Measurements from ENCODE around the gene OSBPL2.

Gene OSBPL2

DNA sequence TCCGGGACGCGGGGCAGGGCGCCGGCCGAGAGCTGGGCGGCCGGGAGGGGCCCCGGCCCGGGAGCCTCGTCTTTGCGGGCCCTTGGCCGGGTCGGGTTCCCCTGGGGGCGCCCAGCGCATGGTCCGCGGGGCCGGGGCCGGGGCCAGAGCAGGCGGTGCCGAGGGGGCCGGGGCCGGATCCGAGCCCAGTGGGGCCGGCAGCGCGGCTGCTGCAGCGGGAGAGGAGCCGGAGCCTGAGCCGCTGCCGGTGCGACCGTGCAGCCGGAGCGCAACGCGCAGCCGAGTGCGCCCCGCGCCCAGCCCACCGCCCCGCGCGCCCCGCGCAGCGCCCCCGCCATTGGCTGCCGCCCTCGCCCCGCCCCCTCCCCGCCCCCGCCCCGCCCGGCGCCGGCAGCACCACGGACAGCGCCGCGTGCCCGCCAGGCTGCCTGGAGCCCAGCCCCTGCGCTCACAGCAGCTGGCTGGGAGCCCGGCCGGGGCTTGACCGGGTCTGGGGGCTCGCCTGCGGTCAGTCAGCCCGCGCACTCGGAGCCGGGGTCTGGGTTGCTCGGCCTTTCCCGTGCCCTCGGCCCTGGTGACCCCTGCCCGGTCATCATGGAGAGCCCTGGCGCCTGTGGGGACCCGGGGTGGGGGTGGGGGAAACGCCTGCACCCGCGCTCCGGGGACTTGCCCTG, 18.2 kb upstream of the OSBPL2 start, which contains the start of gene HRH3:
Gene HRH3 (minus strand): TSS at position 287 of the 674 bp plus-strand sequence. CDS start 308 bp downstream, outside the sequence.
- FAIRE-seq (no peak), DNase-seq (ENCODE audit: extremely low spot score, insufficient read length, low read depth) (peak; percentile 56)

DNA sequence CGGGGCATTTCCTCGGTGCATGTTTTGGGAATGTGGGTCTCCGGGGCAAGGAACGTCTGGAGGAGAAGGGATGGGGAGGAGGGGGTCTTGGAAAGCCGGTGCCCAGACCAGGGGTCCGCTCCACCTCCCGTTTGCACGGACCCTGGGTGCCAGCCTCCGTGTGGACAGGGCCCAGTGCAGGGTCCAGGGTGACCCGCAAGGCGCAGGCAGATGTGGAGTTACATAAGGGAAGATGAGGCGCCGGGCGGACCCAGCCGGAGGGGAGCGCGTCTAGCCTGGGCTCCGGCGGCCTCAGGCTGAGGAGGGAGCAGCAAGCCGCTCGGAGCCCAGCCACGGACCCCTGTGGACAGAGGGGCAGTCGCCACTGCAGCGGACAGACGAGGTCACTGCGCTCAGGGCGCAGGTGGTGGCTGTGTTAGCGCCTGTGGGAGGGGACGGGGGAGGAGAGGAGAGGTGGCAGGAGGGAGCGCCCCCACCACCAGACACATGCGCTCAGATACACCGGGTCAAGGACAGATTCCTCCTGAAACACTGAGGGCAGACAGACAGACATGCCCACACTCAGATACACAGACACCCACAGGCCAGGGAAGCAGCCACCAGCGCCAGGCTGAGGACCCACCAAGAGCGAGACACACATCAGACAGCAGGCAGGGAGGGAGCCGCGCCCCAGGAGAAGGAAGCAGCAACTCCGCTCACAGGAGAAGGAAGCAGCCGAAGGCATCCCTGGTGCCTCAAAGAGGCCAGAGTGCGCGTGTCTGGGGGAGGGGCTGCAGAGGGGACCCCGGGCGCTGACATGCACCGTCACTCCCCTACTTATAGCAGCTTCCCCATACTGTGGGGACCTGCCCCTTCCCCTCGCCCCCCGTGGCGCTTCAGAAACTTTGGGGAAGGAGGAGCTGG, 17.4 kb upstream of the OSBPL2 start:
- DNase-seq (ENCODE audit: extremely low spot score, insufficient read length, low read depth), result no peak
- FAIRE-seq, result no peak

DNA sequence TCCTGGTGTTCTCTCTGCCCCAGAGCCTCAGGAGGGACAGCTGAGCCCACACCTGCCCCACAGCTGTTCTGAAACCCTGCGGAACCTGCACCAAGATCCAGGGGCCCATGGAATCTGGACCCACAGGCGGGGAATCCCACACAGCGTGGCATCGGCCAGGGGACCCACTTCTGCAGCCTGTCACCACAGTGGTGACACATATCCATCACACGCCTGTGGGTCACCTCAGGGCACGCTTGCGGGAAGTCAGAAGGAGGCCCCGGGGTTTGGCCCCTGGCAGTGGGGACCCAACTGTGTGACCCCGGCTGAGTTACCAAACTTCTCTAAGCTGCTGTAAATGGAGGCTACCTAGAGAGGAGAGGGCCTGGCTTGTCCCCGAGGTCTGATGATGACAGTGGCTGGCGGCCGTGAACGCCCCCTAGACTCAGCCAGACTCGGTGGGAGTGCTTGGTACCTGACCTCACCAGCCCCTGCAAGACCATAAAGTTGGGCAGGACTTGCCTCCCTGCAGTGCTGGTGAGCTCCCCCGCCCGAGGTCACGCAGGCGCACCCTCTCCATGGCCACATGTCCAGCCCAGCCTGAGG, 16.0 kb upstream of the OSBPL2 start:
- no peak for FAIRE-seq

DNA sequence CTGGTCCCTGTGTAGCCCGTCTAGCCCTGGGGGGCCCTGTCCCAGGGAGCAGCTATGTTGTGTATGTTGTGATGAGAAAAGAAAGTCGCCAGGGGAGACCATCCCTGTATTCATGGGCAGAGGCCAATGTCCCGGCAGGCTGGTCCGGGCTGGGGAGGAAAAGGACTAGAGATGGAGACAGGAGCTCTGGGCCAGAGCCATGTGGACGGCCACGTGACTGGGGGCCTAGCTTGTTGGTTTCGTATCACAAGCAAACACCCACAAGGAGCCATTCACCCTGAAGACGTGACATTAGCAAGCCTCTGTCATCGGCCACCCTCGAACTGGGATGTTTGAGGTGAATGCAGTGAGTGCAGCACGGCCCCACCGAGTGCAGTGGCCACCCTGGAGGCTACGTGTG, 15.3 kb upstream of the OSBPL2 start:
- DNase-seq (ENCODE audit: extremely low spot score, insufficient read length, low read depth) (no peak), FAIRE-seq (no peak)

More for the DNA sequence above, 16.0 kb upstream of the OSBPL2 start:
- no peak for DNase-seq (ENCODE audit: extremely low spot score, insufficient read length, low read depth)

DNA sequence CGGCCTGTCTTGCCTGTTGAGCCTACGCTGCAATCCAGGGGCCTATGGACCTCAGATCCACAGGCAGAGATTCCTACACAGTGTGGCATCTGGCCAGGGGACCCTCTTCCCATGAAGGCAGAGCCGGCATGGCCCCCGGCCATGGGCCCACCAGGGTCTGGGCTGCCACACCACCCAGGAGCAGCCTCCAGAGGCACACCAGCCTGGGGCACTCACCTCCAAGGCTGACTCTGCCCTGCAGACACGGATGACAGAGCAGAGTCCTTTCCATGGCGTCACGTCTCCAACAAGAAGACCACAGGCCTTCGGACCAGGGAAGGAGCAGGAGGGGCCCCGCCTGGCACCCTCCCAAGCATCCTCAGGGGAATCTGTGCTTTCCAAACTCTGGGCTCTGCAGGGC, 14.8 kb upstream of the OSBPL2 start:
- no peak for FAIRE-seq
- no peak for DNase-seq (ENCODE audit: extremely low spot score, insufficient read length, low read depth)

DNA sequence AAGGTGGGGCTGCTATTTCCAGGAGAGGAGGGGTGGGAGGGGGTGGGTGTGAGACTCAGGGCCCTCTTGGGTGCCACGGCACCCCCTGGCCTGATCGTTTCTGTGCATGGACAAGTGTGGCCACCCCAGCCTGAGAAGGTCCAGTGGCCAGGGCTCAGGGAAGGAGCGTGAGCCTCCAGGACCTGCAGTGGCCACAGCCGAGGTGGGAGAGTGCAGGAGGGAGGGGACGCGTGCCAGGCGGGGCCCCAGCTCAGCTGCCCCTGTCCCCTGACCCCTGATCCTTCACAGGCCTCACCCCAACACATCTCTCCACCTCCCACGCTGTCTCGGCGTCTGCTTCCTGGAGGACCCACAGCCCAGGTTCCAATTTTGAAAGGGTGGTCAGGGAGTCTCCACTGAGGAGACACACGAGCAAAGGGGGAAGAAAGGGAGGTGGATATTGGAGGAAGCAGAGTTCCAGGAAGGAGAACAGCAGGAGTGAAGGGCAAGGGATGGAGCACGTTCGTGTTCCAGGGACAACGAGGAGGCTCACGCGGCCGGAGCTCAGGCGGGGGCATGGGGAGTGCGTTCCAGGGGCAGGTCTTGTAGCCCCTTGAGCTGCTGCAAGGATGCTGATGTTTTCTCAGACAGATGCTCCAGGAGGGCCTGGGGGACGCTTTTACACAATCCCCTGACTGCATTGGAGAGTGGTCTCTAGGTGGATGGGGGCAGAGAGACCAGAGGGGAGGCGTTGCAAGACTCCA, 14.0 kb upstream of the OSBPL2 start:
- DNase-seq (ENCODE audit: extremely low spot score, insufficient read length, low read depth) (no peak), FAIRE-seq (no peak)

DNA sequence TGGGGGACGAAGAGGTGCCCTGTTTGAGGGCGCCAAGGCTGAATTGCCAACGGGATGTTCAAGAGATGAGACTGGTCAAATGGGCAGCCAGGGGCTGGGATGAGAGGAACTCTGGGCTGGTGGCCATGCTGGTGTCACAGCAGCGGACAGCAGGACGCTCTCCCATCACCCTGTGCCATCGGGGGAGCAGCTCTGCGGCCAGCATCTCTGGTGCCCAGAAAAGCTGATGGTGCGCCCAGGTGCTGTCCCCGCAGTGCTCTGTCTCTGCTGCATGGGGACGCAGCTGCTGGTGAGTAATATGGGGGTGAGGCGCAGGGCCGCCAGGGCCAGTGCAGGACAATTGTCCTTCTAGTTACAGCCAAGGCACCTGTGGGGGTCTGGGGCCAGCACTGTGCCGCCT, 13.3 kb upstream of the OSBPL2 start:
- DNase-seq (ENCODE audit: extremely low spot score, insufficient read length, low read depth) (no peak), FAIRE-seq (no peak)

DNA sequence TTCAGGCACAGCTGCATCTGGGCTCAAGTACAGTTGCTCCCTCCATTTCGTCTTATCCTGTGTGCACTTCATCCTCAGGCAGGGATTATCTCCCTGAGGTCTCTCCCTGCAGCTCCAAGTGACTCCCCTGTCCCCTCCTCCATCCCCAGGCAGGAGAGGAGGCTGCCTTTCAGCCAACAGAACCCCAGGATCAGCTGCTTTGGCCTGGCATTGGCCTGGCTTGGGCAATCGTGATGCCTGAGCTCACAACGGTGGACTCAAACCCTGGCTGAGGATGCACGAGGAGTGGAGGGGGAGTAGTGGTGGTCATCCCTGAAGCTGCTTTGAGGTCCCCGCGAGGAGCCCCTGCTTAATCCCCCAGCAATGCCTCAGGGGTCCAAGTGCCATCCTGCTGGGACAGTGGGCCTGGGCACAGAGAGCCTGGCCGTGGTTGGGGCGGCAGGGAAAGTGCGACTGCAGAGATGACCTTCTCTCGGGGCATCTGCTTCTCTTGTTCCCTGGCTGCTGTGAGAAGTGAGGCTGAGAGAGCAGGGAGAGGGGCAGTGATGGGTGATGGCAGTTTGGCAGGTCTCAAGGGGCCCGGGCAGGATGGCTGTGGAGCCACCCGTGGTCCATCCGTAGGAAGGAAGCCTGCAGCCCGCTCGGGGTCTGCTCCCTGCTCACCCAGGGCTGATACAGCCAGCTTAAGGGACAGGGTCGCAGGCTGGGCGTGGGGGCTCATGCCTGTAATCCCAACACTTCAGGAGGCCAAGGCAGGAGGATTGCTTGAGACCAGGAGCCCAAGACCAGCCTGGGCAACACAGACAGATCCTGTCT, 12.3 kb upstream of the OSBPL2 start:
- no peak for DNase-seq (ENCODE audit: extremely low spot score, insufficient read length, low read depth)
- FAIRE-seq, result no peak

DNA sequence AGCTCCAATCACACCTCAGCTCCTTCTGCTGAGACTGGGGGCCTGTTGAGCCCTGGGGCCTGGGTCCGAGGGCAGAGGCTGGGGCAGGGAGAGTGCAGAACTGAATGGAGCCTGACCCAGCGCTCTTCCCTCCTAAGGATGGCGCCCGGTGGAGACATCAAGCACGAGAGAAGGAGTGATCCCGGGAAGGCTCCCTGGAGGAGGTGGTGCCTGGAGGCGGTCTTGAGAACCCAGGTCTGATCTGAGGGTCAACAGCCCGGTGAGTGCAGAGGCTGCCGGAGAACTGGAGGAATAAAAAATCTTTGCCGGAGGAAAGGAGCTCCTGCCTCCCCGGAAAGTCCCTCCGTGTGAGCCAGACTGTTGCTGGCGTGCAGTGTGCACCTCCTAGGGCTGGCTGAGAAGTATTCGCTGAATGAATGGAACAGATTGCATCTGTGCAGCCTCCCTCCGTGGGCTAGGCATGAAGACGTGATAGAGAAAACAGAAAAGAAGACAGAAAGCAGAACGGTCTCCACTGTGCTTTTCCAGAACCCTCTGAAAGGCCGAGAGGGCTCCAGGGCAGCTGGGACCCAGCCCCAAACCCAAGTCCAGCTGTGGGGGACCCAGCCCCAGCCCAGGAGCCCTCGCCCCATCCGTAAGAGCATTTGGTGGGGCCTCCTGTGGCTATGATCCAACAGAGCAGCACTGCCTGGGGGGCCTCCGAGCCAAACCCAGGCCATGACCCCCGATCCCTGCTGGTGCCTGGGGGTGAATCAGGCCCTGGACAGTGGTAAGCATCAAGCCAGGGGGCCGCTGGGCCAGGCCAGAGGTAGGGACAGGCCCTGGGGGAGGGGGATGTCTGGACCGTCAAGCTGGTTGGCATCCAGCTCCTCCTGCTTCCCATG, 11.4 kb upstream of the OSBPL2 start:
- FAIRE-seq, result no peak

DNA sequence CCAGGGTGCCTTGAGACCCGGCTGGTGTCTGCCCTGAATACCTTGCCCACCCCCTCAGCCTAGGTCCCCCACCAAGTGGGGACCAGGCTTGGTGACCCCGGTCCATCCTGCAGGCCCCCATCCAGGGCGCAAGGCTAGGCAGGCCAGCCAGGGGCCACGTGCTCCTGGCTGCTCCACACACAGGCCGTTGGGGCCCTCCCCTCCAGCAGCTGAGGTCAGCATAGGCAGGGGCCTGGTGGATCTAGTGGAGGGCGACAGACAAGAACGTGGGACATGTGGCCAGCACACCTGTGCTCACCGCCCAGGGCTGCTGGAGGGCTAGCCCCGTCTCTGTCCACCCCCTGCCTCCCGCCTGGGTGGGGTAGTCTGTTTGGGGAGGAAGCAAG, 10.7 kb upstream of the OSBPL2 start:
- no peak for FAIRE-seq
- DNase-seq (ENCODE audit: extremely low spot score, insufficient read length, low read depth), result no peak

More for the DNA sequence above, 11.4 kb upstream of the OSBPL2 start:
- no peak for DNase-seq (ENCODE audit: extremely low spot score, insufficient read length, low read depth)

DNA sequence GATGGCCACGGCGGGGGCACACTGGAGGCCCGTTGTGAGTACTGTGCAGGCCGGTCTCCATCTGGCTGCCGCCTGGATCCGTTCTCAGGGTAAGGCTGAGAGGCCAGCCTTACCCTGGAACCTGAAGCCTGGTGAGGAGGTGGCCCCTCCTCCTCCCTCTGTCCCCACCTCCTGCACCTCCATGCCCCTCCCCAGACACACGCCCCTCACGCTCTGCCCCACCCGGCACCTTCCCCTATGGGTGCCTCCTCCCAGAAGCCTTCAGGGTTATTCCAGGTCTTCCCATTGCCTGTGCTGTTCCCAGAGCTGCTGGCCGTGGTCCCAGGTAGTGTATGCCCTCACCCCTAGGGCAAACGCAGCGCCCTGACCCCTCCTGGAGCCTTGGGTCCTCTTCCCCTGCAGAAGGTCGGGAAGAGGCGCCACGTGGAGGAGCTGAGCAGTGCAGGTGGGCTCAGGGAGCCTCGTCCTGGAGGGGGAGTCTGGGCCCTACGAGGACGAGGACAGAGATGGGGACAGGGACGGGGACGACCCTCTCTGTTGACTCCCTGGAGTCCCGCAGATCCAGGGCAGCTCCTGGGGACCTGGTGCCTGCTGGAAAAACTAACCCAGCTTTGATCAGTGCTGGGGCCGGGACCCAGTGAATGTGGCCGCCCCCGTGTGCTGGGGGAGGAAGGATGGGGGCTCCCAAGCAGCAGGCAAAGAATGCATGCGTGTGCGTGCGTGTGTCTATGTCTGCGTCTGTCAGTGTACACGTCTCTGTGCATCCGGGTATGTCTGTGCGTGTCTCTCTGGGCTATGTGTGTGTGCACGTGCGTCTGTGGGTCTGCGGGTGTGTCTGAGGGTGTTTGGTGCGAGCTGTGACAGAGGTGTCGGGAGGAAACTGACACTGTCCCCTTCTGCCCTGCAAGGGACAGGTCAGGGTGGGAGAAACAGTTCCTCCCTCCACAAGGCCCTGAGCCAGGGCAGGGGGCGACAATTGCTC, 10.1 kb upstream of the OSBPL2 start:
- FAIRE-seq (no peak), DNase-seq (ENCODE audit: extremely low spot score, insufficient read length, low read depth) (no peak)

DNA sequence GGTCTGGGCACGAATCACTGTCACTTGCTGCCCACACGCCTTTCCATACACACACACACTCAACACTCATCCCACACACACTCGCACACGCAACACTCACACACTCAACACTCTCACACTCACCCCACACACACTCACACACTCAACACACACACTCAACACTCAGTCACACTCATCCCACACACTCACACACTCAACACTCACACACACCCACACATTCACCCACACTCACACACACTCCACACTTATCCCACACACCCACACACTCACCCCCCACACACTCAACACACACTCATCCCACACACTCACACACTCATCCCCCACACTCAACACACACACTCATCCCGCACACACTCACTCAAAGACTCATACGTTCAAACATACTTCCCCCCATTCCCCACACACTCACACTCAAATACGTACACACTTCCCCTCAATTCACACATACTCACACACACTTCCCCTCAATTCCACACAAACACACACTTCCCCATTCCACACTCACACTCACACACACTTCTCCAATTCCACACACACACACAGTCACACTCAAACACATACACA, 9.3 kb upstream of the OSBPL2 start:
- no peak for DNase-seq (ENCODE audit: extremely low spot score, insufficient read length, low read depth)
- FAIRE-seq, result no peak

DNA sequence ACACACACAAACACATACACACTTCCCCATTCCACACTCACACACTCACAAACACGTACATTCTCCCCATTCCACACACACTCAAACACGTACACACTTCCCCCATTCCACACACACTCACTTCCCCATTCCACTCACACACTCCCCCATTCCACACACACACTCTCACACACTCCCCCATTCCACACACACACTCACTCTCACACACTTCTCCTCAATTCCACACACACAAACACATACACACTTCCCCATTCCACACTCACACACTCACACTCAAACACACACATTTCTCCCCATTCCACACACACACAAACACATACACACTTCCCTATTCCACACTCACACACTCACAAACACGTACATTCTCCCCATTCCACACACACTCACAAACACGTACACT, 8.7 kb upstream of the OSBPL2 start:
- no peak for DNase-seq (ENCODE audit: extremely low spot score, insufficient read length, low read depth)
- FAIRE-seq, result no peak

DNA sequence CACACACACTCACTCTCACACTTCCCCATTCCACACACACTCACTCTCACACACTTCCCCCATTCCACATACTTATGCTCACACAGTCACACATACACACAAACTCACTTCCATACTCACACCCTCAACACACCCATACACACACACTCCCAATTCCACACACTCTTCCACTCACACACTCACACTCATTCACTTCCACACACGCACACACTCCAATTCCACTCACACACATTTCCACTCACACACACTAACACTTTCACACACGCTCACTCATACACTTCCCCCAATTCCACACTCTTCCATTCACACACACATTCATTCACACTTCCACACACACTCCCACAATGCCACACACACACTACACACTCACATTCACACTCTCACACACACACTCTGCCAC, 8.0 kb upstream of the OSBPL2 start:
- DNase-seq (ENCODE audit: extremely low spot score, insufficient read length, low read depth) (no peak), FAIRE-seq (no peak)

DNA sequence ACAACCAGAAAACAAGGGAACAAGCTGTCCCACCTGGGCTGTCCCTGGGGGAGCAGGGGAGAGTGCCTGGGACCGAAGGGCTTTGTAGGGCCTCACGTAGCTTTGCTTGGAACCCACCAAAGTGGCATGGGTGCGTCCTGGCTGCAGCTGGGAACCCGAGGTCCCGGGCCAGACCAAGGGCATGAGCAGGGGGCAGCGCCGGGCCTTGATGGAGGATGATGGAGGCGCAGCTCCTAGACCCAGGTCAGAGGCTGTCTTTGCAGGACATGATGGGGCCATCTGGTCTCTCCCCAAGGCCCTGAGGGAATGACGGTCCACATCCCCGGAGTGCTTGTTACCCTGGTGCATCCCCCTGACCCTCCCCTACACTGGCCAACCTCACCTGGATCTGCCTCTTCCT, 7.6 kb upstream of the OSBPL2 start:
- no peak for DNase-seq (ENCODE audit: extremely low spot score, insufficient read length, low read depth)
- FAIRE-seq, result no peak

DNA sequence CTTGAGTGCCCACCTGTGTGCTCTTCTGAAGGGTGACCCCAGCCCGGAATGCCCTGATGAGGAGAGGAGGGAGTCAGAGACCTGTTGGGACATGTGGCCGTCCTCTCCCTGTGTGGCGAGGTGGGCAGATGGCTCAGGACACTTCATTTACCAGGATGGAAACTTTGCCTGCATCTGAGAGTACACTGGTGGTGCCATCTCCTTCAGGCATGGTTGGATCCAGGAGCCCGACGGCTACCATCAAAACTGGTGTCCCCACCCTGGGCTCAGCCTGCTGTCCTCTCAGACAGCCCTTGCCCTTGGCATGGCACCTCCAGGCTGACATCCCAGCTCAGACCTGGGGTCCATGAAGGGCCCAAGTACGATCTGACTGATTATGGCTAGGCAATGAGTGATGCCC, 7.0 kb upstream of the OSBPL2 start:
- DNase-seq (ENCODE audit: extremely low spot score, insufficient read length, low read depth) (no peak), FAIRE-seq (no peak)

DNA sequence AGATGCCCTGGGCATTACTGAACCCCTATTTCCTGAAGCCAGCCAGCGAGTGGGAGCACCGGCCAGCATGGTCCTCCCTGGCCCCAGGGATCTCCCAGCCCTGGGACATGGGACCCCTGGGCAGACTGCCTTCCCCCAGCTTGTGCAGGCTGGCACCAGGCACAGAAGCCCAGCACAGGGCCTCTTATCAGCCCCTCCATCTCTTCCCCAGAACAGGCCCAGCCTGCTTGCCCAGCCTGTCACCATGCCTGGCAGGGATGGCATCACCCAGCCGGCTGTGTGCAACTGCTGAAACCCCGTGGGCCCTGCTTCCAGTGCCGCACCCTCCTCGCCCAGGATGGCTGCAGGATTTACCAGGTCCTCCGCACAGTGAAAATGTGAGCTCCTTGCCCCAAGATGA, 6.1 kb upstream of the OSBPL2 start:
- FAIRE-seq (no peak), DNase-seq (ENCODE audit: extremely low spot score, insufficient read length, low read depth) (no peak)
